ENCODE measurements around the gene VEGFD. TPM values are rescaled to one million over a fixed set of nuclear protein-coding genes. Genes with fewer than 3 reads are reported as not detected.
A peak's percentile ranks its signal among the peaks of the same experiment; 100 is the strongest.

Gene VEGFD
- total and polyA plus RNA-seq, 9 of the 15 experiments (the other 6 are each of a cell fraction or from before 2014, with no cell fraction given) = 0.03 TPM; not detected in 8

GRCh38 chrX:15335135-15336022 lies 48.8 kb downstream of the VEGFD start, which contains the start of gene PIGA (continued):
- TF ChIP-seq ZBTB40 (IDR thresholded peaks at IDR 0.05) (0 out of 2 replicates have a peak, but pooled peaks have one; percentile 27), ZBTB40 (CRISPR knock-in tag; IDR thresholded peaks at IDR 0.05) (no peak), ELF1 (tag; IDR thresholded peaks at IDR 0.05) (peak; percentile 79), RBM17 (IDR thresholded peaks at IDR 0.05; ENCODE audit: borderline replicate concordance, low read depth, low read length) (no peak), FOS (IDR thresholded peaks at IDR 0.05; ENCODE audit: extremely low read depth, insufficient read length) (peak; percentile 76), CAMTA2 (CRISPR knock-in tag; conservative IDR thresholded peaks at IDR 0.05) (no peak), MTA1 (IDR thresholded peaks at IDR 0.05; ENCODE audit: borderline replicate concordance) (peak; percentile 92), CREBBP (IDR thresholded peaks at IDR 0.05; ENCODE audit: low read depth, low read length) (no peak), MEIS2 (IDR thresholded peaks at IDR 0.05; ENCODE audit: partially characterized antibody) (peak; percentile 81), SMAD3 (CRISPR knock-in tag; conservative IDR thresholded peaks at IDR 0.05) (no peak), TFAP4 (CRISPR knock-in tag; IDR thresholded peaks at IDR 0.05; ENCODE audit: borderline replicate concordance) (peak; percentile 97), KHSRP (IDR thresholded peaks at IDR 0.05) (no peak), ARID1B (IDR thresholded peaks at IDR 0.05) (no peak), PKNOX1 (IDR thresholded peaks at IDR 0.05) (peak; percentile 83), POLR2H (tag; IDR thresholded peaks at IDR 0.05; ENCODE audit: low read depth) (peak; percentile 47; the same call in 1 of the 2 replicates), SOX6 (IDR thresholded peaks at IDR 0.05) (peak; percentile 26; the same call in 1 of the 2 replicates), CTBP1 (IDR thresholded peaks at IDR 0.05; ENCODE audit: borderline replicate concordance) (peak; percentile 94), TBP (optimal IDR thresholded peaks at IDR 0.05; ENCODE audit: low read depth, low read length) (peak; percentile 50)
